K562 (cell line): ENCODE measurements around the gene GRIN1. TPM values are rescaled to one million over a fixed set of nuclear protein-coding genes. Genes with fewer than 3 reads are reported as not detected.
A peak's percentile ranks its signal among the peaks of the same experiment; 100 is the strongest.

Experiments used
- BCOR ChIP-seq: fragments of 450-650 bp; IDR thresholded peaks from 2 replicates; pipeline ENCODE4 v1.6.1; 2016
- CXXC5 ChIP-seq: fragments of 250-450 bp; sonication (Bioruptor Pico); IDR thresholded peaks from 2 replicates; pipeline ENCODE4 v1.8.0; 2022; ENCODE audit warnings: inconsistent platforms, mild to moderate bottlenecking, moderate library complexity
- FOXJ2 ChIP-seq: fragments of 200-800 bp; sonication (Bioruptor generic); IDR thresholded peaks from 2 replicates; pipeline ENCODE4 v1.6.1; 2016; ENCODE audit warnings: missing genetic modification characterization, missing compliant biosample characterization
- PHB ChIP-seq: fragments of 250-450 bp; sonication (Bioruptor Pico); IDR thresholded peaks from 2 replicates; pipeline ENCODE4 v1.5.0; 2021
- RAD51 ChIP-seq: fragments of 450-650 bp; IDR thresholded peaks from 2 replicates; pipeline ENCODE4 v1.7.1; 2016; ENCODE audit warnings: low read depth, mild to moderate bottlenecking, borderline replicate concordance
- SIN3A ChIP-seq, 2 experiments: fragments of 150-350 bp in 1 of 2; IDR thresholded peaks; 2 replicates each; pipeline ENCODE4 v1.6.1; 2011 to 2016; ENCODE audit warnings: borderline replicate concordance in 2 of 2, low read depth in 2 of 2, low read length in 2 of 2, mild to moderate bottlenecking in 2 of 2, moderate library complexity in 2 of 2; ENCODE audit not compliant: control insufficient read depth in 1 of 2
- TBL1XR1 ChIP-seq, 2 experiments: IDR thresholded peaks; 2 replicates each; pipeline ENCODE4 v1.6.1; 2012; ENCODE audit warnings: improper control_type of control experiment in 2 of 2, low read length in 2 of 2, mild to moderate bottlenecking in 1 of 2
- ZNF143 ChIP-seq: sonication (generic); formaldehyde crosslinking; IDR thresholded peaks from 2 replicates; pipeline ENCODE4 v1.9.0; 2022; ENCODE audit warnings: mild to moderate bottlenecking, missing genetic modification reagents
- polyA plus RNA-seq, 8 experiments: library from polyadenylated mRNA; depleted of rRNA in 4 of 8; stranded (reverse) in 5 of 8; unstranded in 3 of 8; fragments of >200 nt; fragmentation: Nextera tagmentation in 2 of 8; fragmentation: Illumina TruSeq in 1 of 8; extraction: Ambion mirVana in 2 of 8; extraction: Trizol in 1 of 8; gene quantifications; 2 replicates each; pipeline versions ENCODE4 v1.2.1 to v1.2.3, GENCODE V29; 2011 to 2014; ENCODE audit warnings: inconsistent platforms in 1 of 8, missing spikeins in 1 of 8
- total RNA-seq, 7 experiments: library from RNA; depleted of rRNA in 6 of 7; stranded (reverse); fragments of >200 nt in 6 of 7; fragmentation: Illumina TruSeq in 2 of 7; extraction: Trizol in 2 of 7; gene quantifications; 2 replicates each; pipeline versions ENCODE4 v1.2.1 to v1.2.3, GENCODE V29; 2011 to 2021; ENCODE audit warnings: low replicate concordance in 1 of 7
- TF ChIP-seq, protein P1 (sequence below): sonication (generic); formaldehyde crosslinking; IDR thresholded peaks from 2 replicates; pipeline ENCODE4 v1.8.0; 2022; ENCODE audit warnings: mild to moderate bottlenecking, missing genetic modification reagents, borderline replicate concordance
- TF ChIP-seq, protein P2 (sequence below), 2 experiments: fragments of 450-650 bp; formaldehyde crosslinking in 1 of 2; IDR thresholded peaks; 2 replicates each; pipeline versions ENCODE4 v1.4.0 to v1.6.1; 2014 to 2020; ENCODE audit warnings: mild to moderate bottlenecking in 2 of 2, borderline replicate concordance in 1 of 2, low read depth in 1 of 2
- TF ChIP-seq, protein P3 (sequence below): fragments of 250-450 bp; sonication (Bioruptor Pico); IDR thresholded peaks from 2 replicates; pipeline ENCODE4 v1.4.0; 2020; ENCODE audit warnings: mild to moderate bottlenecking, moderate library complexity
- TF ChIP-seq, protein P4 (sequence below): sonication (generic); formaldehyde crosslinking; IDR thresholded peaks from 2 replicates; pipeline ENCODE4 v1.9.0; 2022; ENCODE audit warnings: mild to moderate bottlenecking, missing genetic modification reagents

GRIN1 gene
- total and polyA plus RNA-seq, 9 of the 15 experiments (the other 6 are each of a cell fraction or from before 2014, with no cell fraction given), result 0.03 to 0.35 (median 0.16) TPM; not detected in 6

DNA sequence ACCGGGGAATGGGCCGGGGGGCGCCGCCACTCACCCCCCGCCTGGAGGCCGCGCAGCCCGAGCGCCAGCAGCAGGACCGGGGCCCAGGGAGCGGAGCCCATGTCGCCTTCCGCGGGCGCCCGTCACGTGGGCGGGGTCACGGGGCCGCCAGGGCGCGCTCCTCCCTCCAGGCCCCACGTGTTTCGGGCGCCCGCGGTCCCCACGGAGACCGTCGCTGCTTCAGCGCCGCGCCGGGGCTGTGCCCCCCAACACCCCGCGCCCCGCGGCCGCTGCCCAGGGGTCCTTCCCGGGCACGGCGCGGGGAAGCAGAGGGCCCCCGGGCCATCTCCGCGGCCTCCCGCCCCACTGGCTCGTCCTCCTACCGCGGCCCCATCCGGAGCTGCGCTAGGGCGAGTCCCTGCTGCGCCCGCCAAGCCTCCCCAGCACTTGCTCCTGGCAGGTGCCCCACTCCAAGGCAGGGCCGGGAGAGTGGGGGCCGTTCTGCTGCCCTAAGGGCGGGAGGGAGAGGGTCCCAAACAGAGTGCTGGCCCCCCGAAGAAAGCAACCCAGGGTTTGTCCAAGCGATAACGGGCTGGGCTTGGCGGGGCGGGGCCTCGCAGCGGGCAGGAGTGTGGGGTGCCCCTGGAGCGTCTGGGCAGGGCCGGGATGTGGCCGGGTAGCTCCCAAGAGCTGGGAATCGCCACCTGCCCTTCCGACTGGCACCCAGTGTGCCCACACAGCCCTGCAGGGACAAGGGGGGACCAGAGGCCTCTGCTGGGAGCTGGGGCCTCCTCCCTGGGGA lies 24.2 kb upstream of the GRIN1 start, which contains the start of gene DPP7 (continued):
- TF ChIP-seq, protein P1, sequence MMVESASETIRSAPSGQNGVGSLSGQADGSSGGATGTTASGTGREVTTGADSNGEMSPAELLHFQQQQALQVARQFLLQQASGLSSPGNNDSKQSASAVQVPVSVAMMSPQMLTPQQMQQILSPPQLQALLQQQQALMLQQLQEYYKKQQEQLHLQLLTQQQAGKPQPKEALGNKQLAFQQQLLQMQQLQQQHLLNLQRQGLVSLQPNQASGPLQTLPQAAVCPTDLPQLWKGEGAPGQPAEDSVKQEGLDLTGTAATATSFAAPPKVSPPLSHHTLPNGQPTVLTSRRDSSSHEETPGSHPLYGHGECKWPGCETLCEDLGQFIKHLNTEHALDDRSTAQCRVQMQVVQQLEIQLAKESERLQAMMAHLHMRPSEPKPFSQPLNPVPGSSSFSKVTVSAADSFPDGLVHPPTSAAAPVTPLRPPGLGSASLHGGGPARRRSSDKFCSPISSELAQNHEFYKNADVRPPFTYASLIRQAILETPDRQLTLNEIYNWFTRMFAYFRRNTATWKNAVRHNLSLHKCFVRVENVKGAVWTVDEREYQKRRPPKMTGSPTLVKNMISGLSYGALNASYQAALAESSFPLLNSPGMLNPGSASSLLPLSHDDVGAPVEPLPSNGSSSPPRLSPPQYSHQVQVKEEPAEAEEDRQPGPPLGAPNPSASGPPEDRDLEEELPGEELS (CRISPR knock-in tag), result peak; percentile 30; the same call in 1 of the 2 replicates
- TF ChIP-seq, protein P2, sequence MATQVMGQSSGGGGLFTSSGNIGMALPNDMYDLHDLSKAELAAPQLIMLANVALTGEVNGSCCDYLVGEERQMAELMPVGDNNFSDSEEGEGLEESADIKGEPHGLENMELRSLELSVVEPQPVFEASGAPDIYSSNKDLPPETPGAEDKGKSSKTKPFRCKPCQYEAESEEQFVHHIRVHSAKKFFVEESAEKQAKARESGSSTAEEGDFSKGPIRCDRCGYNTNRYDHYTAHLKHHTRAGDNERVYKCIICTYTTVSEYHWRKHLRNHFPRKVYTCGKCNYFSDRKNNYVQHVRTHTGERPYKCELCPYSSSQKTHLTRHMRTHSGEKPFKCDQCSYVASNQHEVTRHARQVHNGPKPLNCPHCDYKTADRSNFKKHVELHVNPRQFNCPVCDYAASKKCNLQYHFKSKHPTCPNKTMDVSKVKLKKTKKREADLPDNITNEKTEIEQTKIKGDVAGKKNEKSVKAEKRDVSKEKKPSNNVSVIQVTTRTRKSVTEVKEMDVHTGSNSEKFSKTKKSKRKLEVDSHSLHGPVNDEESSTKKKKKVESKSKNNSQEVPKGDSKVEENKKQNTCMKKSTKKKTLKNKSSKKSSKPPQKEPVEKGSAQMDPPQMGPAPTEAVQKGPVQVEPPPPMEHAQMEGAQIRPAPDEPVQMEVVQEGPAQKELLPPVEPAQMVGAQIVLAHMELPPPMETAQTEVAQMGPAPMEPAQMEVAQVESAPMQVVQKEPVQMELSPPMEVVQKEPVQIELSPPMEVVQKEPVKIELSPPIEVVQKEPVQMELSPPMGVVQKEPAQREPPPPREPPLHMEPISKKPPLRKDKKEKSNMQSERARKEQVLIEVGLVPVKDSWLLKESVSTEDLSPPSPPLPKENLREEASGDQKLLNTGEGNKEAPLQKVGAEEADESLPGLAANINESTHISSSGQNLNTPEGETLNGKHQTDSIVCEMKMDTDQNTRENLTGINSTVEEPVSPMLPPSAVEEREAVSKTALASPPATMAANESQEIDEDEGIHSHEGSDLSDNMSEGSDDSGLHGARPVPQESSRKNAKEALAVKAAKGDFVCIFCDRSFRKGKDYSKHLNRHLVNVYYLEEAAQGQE (IDR thresholded peaks at IDR 0.05; ENCODE audit: borderline replicate concordance), result peak; percentile 83
- TF ChIP-seq, protein P2 (CRISPR knock-in tag; IDR thresholded peaks at IDR 0.05; ENCODE audit: low read depth), result peak; percentile 77
- 0 out of 2 replicates have a peak, but pooled peaks have one; percentile 22 for TF ChIP-seq FOXJ2 (tag)
- TF ChIP-seq, protein P3, sequence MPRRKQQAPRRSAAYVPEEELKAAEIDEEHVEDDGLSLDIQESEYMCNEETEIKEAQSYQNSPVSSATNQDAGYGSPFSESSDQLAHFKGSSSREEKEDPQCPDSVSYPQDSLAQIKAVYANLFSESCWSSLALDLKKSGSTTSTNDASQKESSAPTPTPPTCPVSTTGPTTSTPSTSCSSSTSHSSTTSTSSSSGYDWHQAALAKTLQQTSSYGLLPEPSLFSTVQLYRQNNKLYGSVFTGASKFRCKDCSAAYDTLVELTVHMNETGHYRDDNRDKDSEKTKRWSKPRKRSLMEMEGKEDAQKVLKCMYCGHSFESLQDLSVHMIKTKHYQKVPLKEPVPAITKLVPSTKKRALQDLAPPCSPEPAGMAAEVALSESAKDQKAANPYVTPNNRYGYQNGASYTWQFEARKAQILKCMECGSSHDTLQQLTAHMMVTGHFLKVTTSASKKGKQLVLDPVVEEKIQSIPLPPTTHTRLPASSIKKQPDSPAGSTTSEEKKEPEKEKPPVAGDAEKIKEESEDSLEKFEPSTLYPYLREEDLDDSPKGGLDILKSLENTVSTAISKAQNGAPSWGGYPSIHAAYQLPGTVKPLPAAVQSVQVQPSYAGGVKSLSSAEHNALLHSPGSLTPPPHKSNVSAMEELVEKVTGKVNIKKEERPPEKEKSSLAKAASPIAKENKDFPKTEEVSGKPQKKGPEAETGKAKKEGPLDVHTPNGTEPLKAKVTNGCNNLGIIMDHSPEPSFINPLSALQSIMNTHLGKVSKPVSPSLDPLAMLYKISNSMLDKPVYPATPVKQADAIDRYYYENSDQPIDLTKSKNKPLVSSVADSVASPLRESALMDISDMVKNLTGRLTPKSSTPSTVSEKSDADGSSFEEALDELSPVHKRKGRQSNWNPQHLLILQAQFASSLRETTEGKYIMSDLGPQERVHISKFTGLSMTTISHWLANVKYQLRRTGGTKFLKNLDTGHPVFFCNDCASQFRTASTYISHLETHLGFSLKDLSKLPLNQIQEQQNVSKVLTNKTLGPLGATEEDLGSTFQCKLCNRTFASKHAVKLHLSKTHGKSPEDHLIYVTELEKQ, result no peak
- no peak for TF ChIP-seq ZNF143 (CRISPR knock-in tag)
- no peak for TF ChIP-seq BCOR
- TF ChIP-seq PHB (CRISPR knock-in tag), result no peak
- TF ChIP-seq SIN3A (IDR thresholded peaks at IDR 0.05; ENCODE audit: borderline replicate concordance in 2 of 2, control insufficient read depth in 1 of 2, low read depth in 2 of 2, low read length in 2 of 2), result peak; percentile 72 to 92; a peak in 3 of 4 replicates
- no peak for TF ChIP-seq TBL1XR1 (IDR thresholded peaks at IDR 0.05; ENCODE audit: low read length in 2 of 2)
- TF ChIP-seq CXXC5 (CRISPR knock-in tag), result peak; percentile 93
- TF ChIP-seq RAD51, result no peak; the same call in 1 of the 2 replicates
- TF ChIP-seq, protein P4, sequence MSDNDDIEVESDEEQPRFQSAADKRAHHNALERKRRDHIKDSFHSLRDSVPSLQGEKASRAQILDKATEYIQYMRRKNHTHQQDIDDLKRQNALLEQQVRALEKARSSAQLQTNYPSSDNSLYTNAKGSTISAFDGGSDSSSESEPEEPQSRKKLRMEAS (CRISPR knock-in tag), result peak; percentile 79; the same call in 1 of the 2 replicates
